ENCODE measurements around the gene TCF7L2.

The TCF7L2 gene

GRCh38 chr10:113131613-113132261 lies 181.7 kb downstream of the TCF7L2 start:
- H3K27ac ChIP-seq = peak overlapping the region in 1 of 2 donors; percentile 75
- TF ChIP-seq CTCF (IDR thresholded peaks at IDR 0.05) = no peak
- no peak for DNase-seq (ENCODE audit: low spot score)
- H3K4me3 ChIP-seq = peak overlapping the region; percentile 2

GRCh38 chr10:113132591-113133121 lies 182.6 kb downstream of the TCF7L2 start:
- TF ChIP-seq CTCF (IDR thresholded peaks at IDR 0.05) = no peak
- peak overlapping the region in 1 of 2 donors; percentile 75 for H3K27ac ChIP-seq
- DNase-seq (ENCODE audit: low spot score) = no peak

GRCh38 chr10:113133497-113134115 lies 183.6 kb downstream of the TCF7L2 start:
- no peak overlapping the region for H3K4me3 ChIP-seq
- DNase-seq (ENCODE audit: low spot score) = no peak
- peak overlapping the region in 1 of 2 donors; percentile 75 for H3K27ac ChIP-seq
- no peak for TF ChIP-seq CTCF (IDR thresholded peaks at IDR 0.05)

More at GRCh38 chr10:113132591-113133121, 182.6 kb downstream of the TCF7L2 start:
- H3K4me3 ChIP-seq = no peak overlapping the region

- no peak overlapping the region for H3K27ac ChIP-seq
- TF ChIP-seq CTCF (IDR thresholded peaks at IDR 0.05) = no peak
- DNase-seq (ENCODE audit: low spot score) = no peak
- no peak overlapping the region for H3K4me3 ChIP-seq
Measured at GRCh38 chr10:113135025-113135424, 185.0 kb downstream of the TCF7L2 start.

- no peak for TF ChIP-seq CTCF (IDR thresholded peaks at IDR 0.05)
- Histone ChIP-seq H3K4me3 (no peak overlapping the region), H3K27ac (no peak overlapping the region)
- no peak for DNase-seq (ENCODE audit: low spot score)
Measured at GRCh38 chr10:113137941-113138685, 188.1 kb downstream of the TCF7L2 start.

- no peak for TF ChIP-seq CTCF (IDR thresholded peaks at IDR 0.05)
Measured at GRCh38 chr10:113138937-113139585, 189.0 kb downstream of the TCF7L2 start.

More at GRCh38 chr10:113138937-113139585, 189.0 kb downstream of the TCF7L2 start:
- peak overlapping the region in 1 of 2 donors; percentile 50 for H3K27ac ChIP-seq
- no peak for DNase-seq (ENCODE audit: low spot score)
- no peak overlapping the region for H3K4me3 ChIP-seq
